ENCODE data around the gene MBD3L2B.
"Not testable (repeated sequence)": the region's sequence is repeated elsewhere in the genome, so short reads cannot be mapped to it uniquely, and the experiment has no call there.

The MBD3L2B gene

GRCh38 chr19:7021331-7021730, at the start of gene MBD3L2B:
TSS of gene MBD3L2B (minus strand) at chr19:7021431. CDS start at chr19:7021397, 34 bp downstream.
- not testable (repeated sequence) for H3K4me3 ChIP-seq (ENCODE audit: low read length); DNase-seq (ENCODE audit: low read depth)

GRCh38 chr19:7069904-7070226, 48.6 kb upstream of the MBD3L2B start:
- DNase-seq (ENCODE audit: low read depth): peak; percentile 10
- TF ChIP-seq CTCF (conservative IDR thresholded peaks at IDR 0.05; ENCODE audit: low read length): no peak
- peak overlapping the region; percentile 83 for H3K4me3 ChIP-seq (ENCODE audit: low read length)

GRCh38 chr19:7069042-7069903, 48.0 kb upstream of the MBD3L2B start, which contains the start of gene ZNF557:
TSS of gene ZNF557 (plus strand) at chr19:7069703. CDS start at chr19:7075075, 5,372 bp downstream.
- peak within 1 kb of the TSS; percentile 83 for H3K4me3 ChIP-seq (ENCODE audit: low read length)
- no peak for TF ChIP-seq CTCF (conservative IDR thresholded peaks at IDR 0.05; ENCODE audit: low read length)
- peak; percentile 96 for DNase-seq (ENCODE audit: low read depth)

GRCh38 chr19:7068599-7068998, 47.4 kb upstream of the MBD3L2B start:
- DNase-seq (ENCODE audit: low read depth): no peak
- peak overlapping the region; percentile 43; the same call in 1 of the 2 replicates for H3K4me3 ChIP-seq (ENCODE audit: low read length)
- TF ChIP-seq CTCF (conservative IDR thresholded peaks at IDR 0.05; ENCODE audit: low read length): no peak

- DNase-seq (ENCODE audit: low read depth): peak; percentile 59
- no peak for TF ChIP-seq CTCF (conservative IDR thresholded peaks at IDR 0.05; ENCODE audit: low read length)
- H3K4me3 ChIP-seq (ENCODE audit: low read length): no peak overlapping the region
These were observed 46.5 kb upstream of the MBD3L2B start for GRCh38 chr19:7067716-7068115.

- not testable (repeated sequence) for H3K4me3 ChIP-seq (ENCODE audit: low read length)
- TF ChIP-seq CTCF (conservative IDR thresholded peaks at IDR 0.05; ENCODE audit: low read length): peak; percentile 20
- DNase-seq (ENCODE audit: low read depth): peak; percentile 13
These were observed 45.9 kb upstream of the MBD3L2B start for GRCh38 chr19:7067122-7067521.

GRCh38 chr19:7063764-7064418, 42.7 kb upstream of the MBD3L2B start:
- H3K4me3 ChIP-seq (ENCODE audit: low read length): no peak overlapping the region
- DNase-seq (ENCODE audit: low read depth): no peak
- no peak for TF ChIP-seq CTCF (conservative IDR thresholded peaks at IDR 0.05; ENCODE audit: low read length)
